Esophagus squamous epithelium (tissue), 5 donors: Measurements from ENCODE around the gene KIR2DL4. TPM values are rescaled to one million over a fixed set of nuclear protein-coding genes. Genes with fewer than 3 reads are reported as not detected.
"Not testable (repeated sequence)": the region's sequence is repeated elsewhere in the genome, so short reads cannot be mapped to it uniquely, and the experiment has no call there.

ENCODE experiments used
- DNase-seq: peaks from one replicate; lab custom pipeline; 2025; lab: John Stamatoyannopoulos, UW
- H3K27ac ChIP-seq, 4 donors: fragments of 200-600 bp; sonication (generic); one replicate each; pipeline ENCODE4 v1.5.1; 2016 to 2019; ENCODE audit warnings: mild to moderate bottlenecking in 1 of 4
- H3K27me3 ChIP-seq, 4 donors: fragments of 200-600 bp; sonication (generic); 1 replicate in 3 of 4; 2 replicates in 1 of 4; pipeline versions ENCODE4 v1.5.1 to v1.6.0; 2017 to 2021; ENCODE audit warnings: antibody characterized with exemption in 1 of 4
- H3K36me3 ChIP-seq, 3 donors: fragments of 200-600 bp; sonication (generic); one replicate each; pipeline ENCODE4 v1.5.1; 2016 to 2019
- H3K4me1 ChIP-seq, 3 donors: fragments of 200-600 bp; sonication (generic); one replicate each; pipeline ENCODE4 v1.5.1; 2017 to 2019
- H3K4me3 ChIP-seq, 4 donors: fragments of 200-600 bp; sonication (generic); 1 replicate in 3 of 4; 2 replicates in 1 of 4; pipeline ENCODE4 v1.5.1; 2016 to 2019; ENCODE audit warnings: mild to moderate bottlenecking in 2 of 4, moderate library complexity in 1 of 4
- H3K9me3 ChIP-seq, 3 donors: fragments of 200-600 bp; sonication (generic); one replicate each; pipeline ENCODE4 v1.5.1; 2016 to 2019
- POLR2A ChIP-seq, 4 donors: fragments of 450-650 bp; IDR thresholded peaks; one replicate each; pipeline ENCODE4 v1.6.1; 2017; ENCODE audit warnings: antibody characterized with exemption in 4 of 4, mild to moderate bottlenecking in 4 of 4, moderate library complexity in 3 of 4
- WGBS, 2 donors: methylation state at CpG; one replicate each; pipeline ENCODE4 v1.1.5; 2018; 5-methylcytosine and 5-hydroxymethylcytosine counted together
- intact Hi-C: fragments of 100-400 bp; cut with DNase I; formaldehyde crosslinking; loops from one replicate; pipeline ENCODE4 v1.15.0; 2022
- small RNA-seq, 4 donors: library from RNA; depleted of rRNA; stranded (forward); fragments of <200 nt; gene quantifications; one replicate each; pipeline ENCODE3, GENCODE V24; 2016
- total RNA-seq, 4 donors: library from RNA; depleted of rRNA; stranded (reverse); fragments of >200 nt; gene quantifications; one replicate each; pipeline ENCODE4 v1.1.0, GENCODE V29; 2016
- TF ChIP-seq, protein P1 (sequence below), 6 experiments: fragments of 450-650 bp in 4 of 6; fragments of 200-600 bp in 2 of 6; sonication (generic) in 2 of 6; IDR thresholded peaks; one replicate each; pipeline ENCODE4 v1.5.1; 2016 to 2019; ENCODE audit warnings: antibody characterized with exemption in 6 of 6, mild to moderate bottlenecking in 4 of 6, moderate library complexity in 4 of 6
- donor health status: DM: yes; HTN: yes; CAD: no.

The KIR2DL4 gene
- total RNA-seq, 4 donors from 2014 or later: not detected

DNA sequence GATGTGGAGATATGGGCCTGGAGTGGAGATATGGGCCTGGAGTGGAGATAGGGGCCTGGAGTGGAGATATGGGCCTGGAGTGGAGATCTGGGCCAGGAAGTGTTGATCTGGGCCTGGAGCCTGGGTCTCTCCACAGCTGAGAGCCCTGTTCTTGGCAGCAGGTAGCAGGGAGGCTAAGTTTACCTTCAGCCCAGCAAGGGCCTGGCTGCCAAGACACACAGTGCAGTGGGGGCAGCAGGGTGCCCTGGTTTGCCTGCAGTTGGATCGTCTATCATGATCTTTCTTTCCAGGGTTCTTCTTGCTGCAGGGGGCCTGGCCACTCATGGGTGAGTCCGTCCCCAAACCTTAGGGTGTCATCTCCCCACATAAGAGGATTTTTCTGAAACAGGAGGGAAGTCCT, 47.5 kb downstream of the KIR2DL4 start:
- H3K27me3 ChIP-seq: no peaks in the 10 kb centered on the region
- no peak overlapping the region for H3K27ac ChIP-seq
- H3K4me3 ChIP-seq: no peak overlapping the region
- no peaks in the 10 kb centered on the region for H3K4me1 ChIP-seq
- no peak for TF ChIP-seq POLR2A (IDR thresholded peaks at IDR 0.05)
- TF ChIP-seq, protein P1, sequence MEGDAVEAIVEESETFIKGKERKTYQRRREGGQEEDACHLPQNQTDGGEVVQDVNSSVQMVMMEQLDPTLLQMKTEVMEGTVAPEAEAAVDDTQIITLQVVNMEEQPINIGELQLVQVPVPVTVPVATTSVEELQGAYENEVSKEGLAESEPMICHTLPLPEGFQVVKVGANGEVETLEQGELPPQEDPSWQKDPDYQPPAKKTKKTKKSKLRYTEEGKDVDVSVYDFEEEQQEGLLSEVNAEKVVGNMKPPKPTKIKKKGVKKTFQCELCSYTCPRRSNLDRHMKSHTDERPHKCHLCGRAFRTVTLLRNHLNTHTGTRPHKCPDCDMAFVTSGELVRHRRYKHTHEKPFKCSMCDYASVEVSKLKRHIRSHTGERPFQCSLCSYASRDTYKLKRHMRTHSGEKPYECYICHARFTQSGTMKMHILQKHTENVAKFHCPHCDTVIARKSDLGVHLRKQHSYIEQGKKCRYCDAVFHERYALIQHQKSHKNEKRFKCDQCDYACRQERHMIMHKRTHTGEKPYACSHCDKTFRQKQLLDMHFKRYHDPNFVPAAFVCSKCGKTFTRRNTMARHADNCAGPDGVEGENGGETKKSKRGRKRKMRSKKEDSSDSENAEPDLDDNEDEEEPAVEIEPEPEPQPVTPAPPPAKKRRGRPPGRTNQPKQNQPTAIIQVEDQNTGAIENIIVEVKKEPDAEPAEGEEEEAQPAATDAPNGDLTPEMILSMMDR (IDR thresholded peaks at IDR 0.05): no peak
- intact Hi-C loops: no loop called here
- DNase-seq: no peak
- no peaks in the 10 kb centered on the region for H3K9me3 ChIP-seq
- 67% methylated on average over 1 of the region's 2 CpGs; no CpG with 5 or more reads in 1 of the 2 donors for WGBS, 2 donors
- no peaks in the 10 kb centered on the region for H3K36me3 ChIP-seq

DNA sequence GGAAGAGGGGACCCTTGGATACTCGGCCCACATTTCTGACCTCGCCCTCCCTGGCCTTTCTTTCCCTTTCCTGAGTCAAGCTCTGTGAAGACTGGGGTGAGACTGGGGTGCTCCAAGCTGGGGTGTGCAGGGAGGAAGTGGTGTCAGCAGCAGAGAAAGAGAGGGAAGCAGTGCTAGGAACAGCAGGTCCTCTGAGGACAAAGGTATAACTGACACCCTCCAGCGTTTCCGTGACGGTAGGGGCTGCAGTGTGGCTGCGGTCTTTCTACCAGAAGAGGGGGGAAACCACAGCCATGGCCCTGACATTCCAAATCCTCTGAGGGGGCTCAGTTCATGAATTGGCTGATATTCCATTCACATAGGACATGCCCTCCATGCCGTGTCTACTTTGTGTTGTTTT, 47.9 kb downstream of the KIR2DL4 start:
- intact Hi-C loops: no loop called here
- Histone ChIP-seq H3K27me3 (no peaks in the 10 kb centered on the region), H3K9me3 (no peaks in the 10 kb centered on the region), H3K27ac (no peak overlapping the region), H3K4me3 (no peak overlapping the region), H3K4me1 (no peaks in the 10 kb centered on the region), H3K36me3 (no peaks in the 10 kb centered on the region)
- DNase-seq: no peak
- 70 to 77% methylated on average over 5 to 7 of the region's 7 CpGs for WGBS, 2 donors
- TF ChIP-seq, protein P1 (IDR thresholded peaks at IDR 0.05): no peak
- TF ChIP-seq POLR2A (IDR thresholded peaks at IDR 0.05): no peak

DNA sequence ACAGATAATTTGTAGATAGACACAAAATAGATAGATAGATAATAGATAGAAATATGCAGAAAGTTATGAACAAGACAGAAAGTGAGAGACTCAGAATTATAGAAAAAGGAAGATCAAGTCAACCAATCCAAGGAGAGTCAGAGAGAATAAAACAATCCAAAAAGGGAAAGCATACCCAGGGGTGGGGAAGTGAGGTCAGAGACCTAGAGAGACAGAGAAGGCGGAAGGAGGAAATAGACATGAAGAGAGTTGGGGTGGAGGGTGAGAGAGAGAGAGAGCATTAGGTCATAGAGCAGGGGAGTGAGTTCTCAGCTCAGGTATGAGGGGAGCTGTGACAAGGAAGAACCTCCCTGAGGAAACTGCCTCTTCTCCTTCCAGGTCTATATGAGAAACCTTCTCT, 51.8 kb downstream of the KIR2DL4 start:
- H3K27me3 ChIP-seq, H3K4me3 ChIP-seq, H3K27ac ChIP-seq, DNase-seq, H3K9me3 ChIP-seq, H3K36me3 ChIP-seq, H3K4me1 ChIP-seq, intact Hi-C loops: not testable (repeated sequence)
- 33 to 57% methylated on average over 1 of the region's 1 CpG for WGBS, 2 donors

DNA sequence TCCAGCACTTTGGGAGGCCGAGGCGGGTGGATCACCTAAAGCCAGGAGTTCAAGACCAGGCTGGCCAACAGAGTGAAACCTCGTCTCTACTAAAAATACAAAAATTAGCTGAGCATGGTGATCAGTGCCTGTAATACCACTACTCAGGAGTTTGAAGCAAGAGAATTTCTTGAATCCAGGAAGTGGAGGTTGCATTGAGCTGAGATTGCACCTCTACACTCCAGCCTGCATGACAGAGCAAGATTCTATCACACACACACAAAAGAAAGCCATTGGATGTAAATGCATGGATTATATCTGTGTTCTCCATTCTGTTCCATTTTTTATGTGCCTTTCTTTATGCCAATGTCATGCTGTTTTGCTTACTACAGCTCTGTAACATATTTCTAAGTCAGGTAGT, 55.1 kb downstream of the KIR2DL4 start:
- H3K4me3 ChIP-seq, H3K27me3 ChIP-seq, H3K27ac ChIP-seq, H3K4me1 ChIP-seq, H3K9me3 ChIP-seq, H3K36me3 ChIP-seq, intact Hi-C loops, DNase-seq: not testable (repeated sequence)
- WGBS, 2 donors: 67% methylated on average over 1 of the region's 3 CpGs; no CpG with 5 or more reads in 1 of the 2 donors

DNA sequence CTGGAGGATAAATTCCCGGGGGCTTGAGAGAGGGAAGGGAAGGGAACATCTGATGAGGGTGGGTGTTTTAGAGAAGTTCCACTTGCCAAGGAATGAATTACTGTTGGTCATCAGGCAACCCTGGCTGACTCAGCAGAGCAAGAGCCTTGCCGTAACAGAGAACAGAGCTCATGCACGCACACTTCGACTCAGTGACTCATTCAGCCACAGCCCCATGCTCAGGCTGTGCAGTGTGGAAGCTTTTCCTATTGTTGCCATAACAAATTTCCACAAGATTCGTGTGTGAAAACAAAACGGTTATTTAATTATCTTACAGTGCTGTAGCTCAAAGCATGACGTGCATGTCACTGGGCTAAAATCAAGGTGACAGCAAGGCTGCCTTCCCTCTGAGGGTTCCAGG, 56.0 kb downstream of the KIR2DL4 start:
- intact Hi-C loops: not testable (repeated sequence)

DNA sequence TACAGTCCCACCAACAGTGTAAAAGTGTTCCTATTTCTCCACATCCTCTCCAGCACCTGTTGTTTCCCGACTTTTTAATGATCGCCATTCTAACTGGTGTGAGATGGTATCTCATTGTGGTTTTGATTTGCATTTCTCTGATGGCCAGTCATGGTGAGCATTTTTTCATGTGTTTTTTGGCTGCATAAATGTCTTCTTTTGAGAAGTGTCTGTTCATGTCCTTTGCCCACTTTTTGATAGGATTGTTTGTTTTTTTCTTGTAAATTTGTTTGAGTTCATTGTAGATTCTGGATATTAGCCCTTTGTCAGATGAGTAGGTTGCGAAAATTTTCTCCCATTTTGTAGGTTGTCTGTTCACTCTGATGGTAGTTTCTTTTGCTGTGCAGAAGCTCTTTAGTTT, 60.0 kb downstream of the KIR2DL4 start:
- DNase-seq, H3K9me3 ChIP-seq, H3K4me3 ChIP-seq, H3K36me3 ChIP-seq, H3K27me3 ChIP-seq, intact Hi-C loops, H3K4me1 ChIP-seq, H3K27ac ChIP-seq: not testable (repeated sequence)
- 79% methylated on average over 2 of the region's 3 CpGs; no CpG with 5 or more reads in 1 of the 2 donors for WGBS, 2 donors

More for the DNA sequence above, 56.0 kb downstream of the KIR2DL4 start:
- not testable (repeated sequence) for H3K27me3 ChIP-seq, H3K4me1 ChIP-seq, H3K27ac ChIP-seq, H3K4me3 ChIP-seq, DNase-seq, H3K9me3 ChIP-seq, H3K36me3 ChIP-seq
- WGBS, 2 donors: 50% methylated on average over 4 of the region's 7 CpGs; no CpG with 5 or more reads in 1 of the 2 donors

Small RNA genes lying within 50 kb of the gene (small RNA-seq; reads per million reads assigned to genes)
- gene KIR3DP1: 0 reads per million in 4 donors

Other genes with a start within 250 kb of the KIR2DL4 start
- under 1 TPM in 3 of 4 donors, not detected in 1; 0.11 to 0.76 (median 0.53) TPM for gene LILRA2, start 229.8 kb upstream of the KIR2DL4 start, total RNA-seq
- gene LILRA1, start 210.0 kb upstream of the KIR2DL4 start, total RNA-seq: 1 to 10 TPM in 2 of 4 donors, under 1 TPM in 2; 0.38 to 1.1 (median 0.82) TPM
- gene LILRB1, start 173.1 kb upstream of the KIR2DL4 start, total RNA-seq: 1 to 10 TPM in 2 of 4 donors, under 1 TPM in 1, not detected in 1; 0.75 to 2.3 (median 1.5) TPM
- gene LILRB4, start 140.6 kb upstream of the KIR2DL4 start, total RNA-seq: 1 to 10 TPM in 3 of 4 donors, under 1 TPM in 1; 0.31 to 6.7 (median 2.5) TPM
- not detected for gene KIR3DL3, start 79.2 kb upstream of the KIR2DL4 start, total RNA-seq
- not detected for gene KIR2DL3, start 65.1 kb upstream of the KIR2DL4 start, total RNA-seq
- not detected for gene KIR2DL1, start 33.8 kb upstream of the KIR2DL4 start, total RNA-seq
- gene KIR3DL1, start 12.9 kb downstream of the KIR2DL4 start, total RNA-seq: not detected
- gene KIR2DS4, start 29.1 kb downstream of the KIR2DL4 start, total RNA-seq: not detected
- not detected for gene KIR3DL2, start 46.8 kb downstream of the KIR2DL4 start, total RNA-seq
- gene FCAR, start 70.6 kb downstream of the KIR2DL4 start, total RNA-seq: under 1 TPM in 2 of 4 donors, not detected in 2; 0.41 to 0.61 TPM
- gene NCR1, start 102.5 kb downstream of the KIR2DL4 start, total RNA-seq: not detected
- gene NLRP7, start 143.9 kb downstream of the KIR2DL4 start, total RNA-seq: not detected
- gene NLRP2, start 162.8 kb downstream of the KIR2DL4 start, total RNA-seq: 10 to 100 TPM; 10.1 to 44.4 (median 17.5) TPM
- not detected for gene GP6, start 234.7 kb downstream of the KIR2DL4 start, total RNA-seq